ENCODE data around the gene APBB2. TPM values are rescaled to one million over a fixed set of nuclear protein-coding genes. Genes with fewer than 3 reads are reported as not detected.
A peak's percentile ranks its signal among the peaks of the same experiment; 100 is the strongest.

The APBB2 gene
- total RNA-seq, 1 experiment from 2014 or later, result 49.0 TPM

DNA sequence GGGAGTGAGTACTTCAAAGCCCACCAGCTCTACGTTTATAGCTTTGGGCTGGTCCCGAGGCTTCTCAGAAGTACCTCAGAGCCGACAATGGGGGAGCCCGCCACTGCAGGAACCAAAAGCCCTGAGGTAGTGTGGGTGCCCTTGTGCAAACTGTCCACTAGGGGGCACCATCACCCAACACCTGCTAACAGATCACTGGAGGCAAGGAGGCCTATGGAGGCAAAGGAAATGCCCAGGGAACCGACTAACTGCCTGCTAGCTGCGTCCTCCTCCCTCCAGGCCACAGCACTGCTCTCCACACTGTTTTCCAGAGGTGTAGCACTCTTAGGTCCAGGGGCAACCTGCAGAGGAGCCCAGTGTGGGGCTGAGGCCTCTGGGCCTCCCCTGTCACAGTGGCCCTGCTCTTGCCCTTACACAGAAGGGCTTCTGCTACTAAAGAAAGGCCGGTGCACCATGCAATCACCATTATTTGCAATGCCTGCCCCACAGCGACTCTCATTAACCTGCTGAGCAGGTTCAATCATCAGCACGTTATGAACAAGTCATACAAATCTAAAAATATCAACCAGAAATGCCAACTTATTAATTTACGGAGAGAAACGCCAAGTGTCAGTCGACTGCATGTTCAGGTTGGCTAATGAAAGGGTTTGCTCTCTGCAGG, 305.5 kb downstream of the APBB2 start:
- Mint-ChIP-seq H3K36me3 (no peaks in the 10 kb centered on the region), H3K27ac (peak overlapping the region; percentile 23), H3K4me3 (no peak overlapping the region), H3K27me3 (ENCODE audit: low read depth) (no peaks in the 10 kb centered on the region), H3K9me3 (no peaks in the 10 kb centered on the region), H3K4me1 (peaks cover 11% of the 10 kb centered on the region; the same call in 1 of the 2 replicates)
- DNase-seq (ENCODE audit: low spot score) (peak; percentile 89), ATAC-seq (peak; percentile 97)
- TF ChIP-seq ZNF671 (CRISPR knock-in tag; IDR thresholded peaks at IDR 0.05) (no peak), FOXP4 (CRISPR knock-in tag; IDR thresholded peaks at IDR 0.05) (no peak), ESRRA (CRISPR knock-in tag; IDR thresholded peaks at IDR 0.05; ENCODE audit: borderline replicate concordance) (peak; percentile 44; the same call in 1 of the 2 replicates), ELF4 (CRISPR knock-in tag; IDR thresholded peaks at IDR 0.05; ENCODE audit: low read depth) (no peak), CREM (CRISPR knock-in tag; IDR thresholded peaks at IDR 0.05) (no peak), ZNF425 (CRISPR knock-in tag; conservative IDR thresholded peaks at IDR 0.05) (no peak), ZSCAN18 (CRISPR knock-in tag; IDR thresholded peaks at IDR 0.05) (no peak), HMGA2 (CRISPR knock-in tag; IDR thresholded peaks at IDR 0.05) (no peak), MXD4 (CRISPR knock-in tag; IDR thresholded peaks at IDR 0.05; ENCODE audit: borderline replicate concordance) (no peak), NR2C2 (CRISPR knock-in tag; IDR thresholded peaks at IDR 0.05) (no peak), GTF2I (CRISPR knock-in tag; conservative IDR thresholded peaks at IDR 0.05) (peak; percentile 57; the same call in 1 of the 2 replicates), RELA (CRISPR knock-in tag; IDR thresholded peaks at IDR 0.05; ENCODE audit: borderline replicate concordance) (no peak), NR3C1 (CRISPR knock-in tag; conservative IDR thresholded peaks at IDR 0.05; ENCODE audit: low read depth) (no peak), AR (CRISPR knock-in tag; IDR thresholded peaks at IDR 0.05) (no peak)
- TF ChIP-seq, protein P1, sequence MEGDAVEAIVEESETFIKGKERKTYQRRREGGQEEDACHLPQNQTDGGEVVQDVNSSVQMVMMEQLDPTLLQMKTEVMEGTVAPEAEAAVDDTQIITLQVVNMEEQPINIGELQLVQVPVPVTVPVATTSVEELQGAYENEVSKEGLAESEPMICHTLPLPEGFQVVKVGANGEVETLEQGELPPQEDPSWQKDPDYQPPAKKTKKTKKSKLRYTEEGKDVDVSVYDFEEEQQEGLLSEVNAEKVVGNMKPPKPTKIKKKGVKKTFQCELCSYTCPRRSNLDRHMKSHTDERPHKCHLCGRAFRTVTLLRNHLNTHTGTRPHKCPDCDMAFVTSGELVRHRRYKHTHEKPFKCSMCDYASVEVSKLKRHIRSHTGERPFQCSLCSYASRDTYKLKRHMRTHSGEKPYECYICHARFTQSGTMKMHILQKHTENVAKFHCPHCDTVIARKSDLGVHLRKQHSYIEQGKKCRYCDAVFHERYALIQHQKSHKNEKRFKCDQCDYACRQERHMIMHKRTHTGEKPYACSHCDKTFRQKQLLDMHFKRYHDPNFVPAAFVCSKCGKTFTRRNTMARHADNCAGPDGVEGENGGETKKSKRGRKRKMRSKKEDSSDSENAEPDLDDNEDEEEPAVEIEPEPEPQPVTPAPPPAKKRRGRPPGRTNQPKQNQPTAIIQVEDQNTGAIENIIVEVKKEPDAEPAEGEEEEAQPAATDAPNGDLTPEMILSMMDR (IDR thresholded peaks at IDR 0.05), result peak; percentile 96
- CTCF ChIA-PET, result interaction anchor here (0.5 to 3.4 kb wide), 58 partner anchors 10 to 1630 kb away, joined by 3 to 61 read pairs (median 4); partner anchors contain the start of genes APBB2 and UCHL1
- POLR2A ChIA-PET, result interaction anchor here (1.2 kb wide), 3 partner anchors 16 to 347 kb away, joined by 3 to 5 read pairs (median 5); partner anchors contain the start of gene UCHL1
